NAMALWA (cell line): ENCODE measurements around the gene ACOT13.
"Not testable (repeated sequence)": the region's sequence is repeated elsewhere in the genome, so short reads cannot be mapped to it uniquely, and the experiment has no call there.

Experiments used
- DNase-seq: peaks from one replicate; pipeline ENCODE4 v3.0.0-alpha.2; 2015; ENCODE audit warnings: low spot score

The ACOT13 gene

GRCh38 chr6:24692848-24693592 is 26.1 kb downstream of the ACOT13 start:
- DNase-seq = no peak

GRCh38 chr6:24694198-24694597 is 27.3 kb downstream of the ACOT13 start:
- DNase-seq = no peak

- peak; percentile 75 for DNase-seq
Measured at GRCh38 chr6:24695635-24696034, 28.8 kb downstream of the ACOT13 start.

GRCh38 chr6:24696097-24696496 is 29.2 kb downstream of the ACOT13 start:
- no peak for DNase-seq

GRCh38 chr6:24699521-24700359 is 32.9 kb downstream of the ACOT13 start:
- DNase-seq = no peak

GRCh38 chr6:24702720-24703282 is 35.9 kb downstream of the ACOT13 start:
- DNase-seq = no peak

- no peak for DNase-seq
Measured at GRCh38 chr6:24704468-24704867, 37.6 kb downstream of the ACOT13 start.

- DNase-seq = no peak
Measured at GRCh38 chr6:24708612-24709011, 41.7 kb downstream of the ACOT13 start.

- no peak for DNase-seq
Measured at GRCh38 chr6:24709014-24709711, 42.3 kb downstream of the ACOT13 start.

- DNase-seq = no peak
Measured at GRCh38 chr6:24710519-24711303, 43.8 kb downstream of the ACOT13 start.

- DNase-seq = not testable (repeated sequence)
Measured at GRCh38 chr6:24716602-24717148, 49.8 kb downstream of the ACOT13 start.

- DNase-seq = no peak
Measured at GRCh38 chr6:24718449-24719124, 51.7 kb downstream of the ACOT13 start.

- DNase-seq = peak; percentile 80
Measured at GRCh38 chr6:24719125-24719971, 52.5 kb downstream of the ACOT13 start, which contains the start of gene C6orf62. Gene C6orf62, minus strand, starts transcription at chr6:24719154. Its CDS starts 486 bp downstream, at chr6:24718668.

- DNase-seq = peak; percentile 72
Measured at GRCh38 chr6:24720131-24720603, 53.3 kb downstream of the ACOT13 start.

- peak; percentile 100 for DNase-seq
Measured at GRCh38 chr6:24720604-24721460, 54.0 kb downstream of the ACOT13 start.

- no peak for DNase-seq
Measured at GRCh38 chr6:24721461-24722215, 54.8 kb downstream of the ACOT13 start.

- DNase-seq = no peak
Measured at GRCh38 chr6:24723270-24723669, 56.4 kb downstream of the ACOT13 start.

- not testable (repeated sequence) for DNase-seq
Measured at GRCh38 chr6:24730653-24731052, 63.8 kb downstream of the ACOT13 start.
